HEK293 (cell line): ENCODE measurements around the gene FGF7.

Experiments
- CTCF ChIA-PET: fragments of 350-600 bp; formaldehyde crosslinking; extraction: SDS; loops from one replicate; lab custom pipeline; 2021; ENCODE audit warnings: antibody characterized with exemption; lab: Yijun Ruan, JAX
- POLR2A ChIA-PET: fragments of 300-600 bp; formaldehyde crosslinking; extraction: SDS; loops from one replicate; lab custom pipeline; 2020; ENCODE audit warnings: antibody characterized with exemption, inconsistent platforms; lab: Yijun Ruan, JAX
- H3K27ac ChIP-seq: fragments of 200-500 bp; sonication (Bioruptor generic); 2 replicates; pipeline ENCODE4 v1.5.1; 2014; ENCODE audit warnings: low read depth, low read length, control low read depth, inconsistent platforms; ENCODE audit errors: extremely low read depth
- H3K36me3 ChIP-seq, 2 experiments: fragments of 200-500 bp in 1 of 2; sonication (Bioruptor generic) in 1 of 2; 1 replicate in 1 of 2; 2 replicates in 1 of 2; pipeline ENCODE4 v1.5.1; 2014 to 2017; ENCODE audit warnings: inconsistent platforms in 2 of 2, low read length in 2 of 2; ENCODE audit not compliant: control insufficient read depth in 2 of 2, insufficient read depth in 1 of 2
- H3K4me1 ChIP-seq: fragments of 200-500 bp; sonication (Bioruptor generic); 2 replicates; pipeline ENCODE4 v1.5.1; 2014; ENCODE audit warnings: mild to moderate bottlenecking, low read length, inconsistent platforms; ENCODE audit not compliant: control insufficient read depth, insufficient read depth
- H3K4me3 ChIP-seq: 2 replicates; pipeline ENCODE4 v1.5.1; 2011; ENCODE audit warnings: low read depth, mild to moderate bottlenecking, control low read depth, low read length, moderate library complexity
- H3K9me3 ChIP-seq: fragments of 200-500 bp; sonication (Bioruptor generic); 2 replicates; pipeline ENCODE4 v1.5.1; 2014; ENCODE audit warnings: low read depth, low read length, inconsistent platforms; ENCODE audit not compliant: control insufficient read depth, insufficient read depth
- IKZF3 ChIP-seq: fragments of 450-650 bp; IDR thresholded peaks from 2 replicates; pipeline ENCODE4 v1.5.0; 2018; ENCODE audit warnings: missing biosample characterization, mild to moderate bottlenecking, missing genetic modification characterization, moderate library complexity
- KLF16 ChIP-seq: fragments of 450-650 bp; formaldehyde crosslinking; IDR thresholded peaks from 2 replicates; pipeline ENCODE4 v1.5.1; 2017; ENCODE audit warnings: missing biosample characterization, missing genetic modification characterization
- PRDM1 ChIP-seq: fragments of 450-650 bp; formaldehyde crosslinking; IDR thresholded peaks from 2 replicates; pipeline ENCODE4; 2016; ENCODE audit warnings: missing biosample characterization, missing genetic modification characterization
- SCRT2 ChIP-seq: fragments of 450-650 bp; formaldehyde crosslinking; IDR thresholded peaks from 2 replicates; pipeline ENCODE4 v1.5.1; 2016; ENCODE audit warnings: missing biosample characterization, missing genetic modification characterization
- ZNF10 ChIP-seq: fragments of 450-650 bp; formaldehyde crosslinking; IDR thresholded peaks from 2 replicates; pipeline ENCODE4 v1.5.1; 2017; ENCODE audit warnings: missing biosample characterization, missing genetic modification characterization
- ZNF138 ChIP-seq: fragments of 450-650 bp; formaldehyde crosslinking; IDR thresholded peaks from 2 replicates; pipeline ENCODE4 v1.5.1; 2016; ENCODE audit warnings: missing biosample characterization, missing genetic modification characterization, borderline replicate concordance
- ZNF214 ChIP-seq: fragments of 450-650 bp; formaldehyde crosslinking; IDR thresholded peaks from 2 replicates; pipeline ENCODE4 v1.5.1; 2017; ENCODE audit warnings: missing biosample characterization, mild to moderate bottlenecking, missing genetic modification characterization, borderline replicate concordance
- ZNF677 ChIP-seq: fragments of 450-650 bp; IDR thresholded peaks from 2 replicates; pipeline ENCODE4 v1.5.0; 2018; ENCODE audit warnings: missing biosample characterization, mild to moderate bottlenecking, missing genetic modification characterization, moderate library complexity
- ZXDB ChIP-seq: fragments of 450-650 bp; formaldehyde crosslinking; IDR thresholded peaks from 2 replicates; pipeline ENCODE4 v1.5.1; 2016; ENCODE audit warnings: missing biosample characterization, missing genetic modification characterization
- TF ChIP-seq, protein P1 (sequence below): fragments of 450-650 bp; formaldehyde crosslinking; IDR thresholded peaks from 2 replicates; pipeline ENCODE4 v1.5.1; 2017; ENCODE audit warnings: missing biosample characterization, missing genetic modification characterization
- TF ChIP-seq, protein P2 (sequence below): fragments of 450-650 bp; formaldehyde crosslinking; IDR thresholded peaks from 2 replicates; pipeline ENCODE4 v1.5.1; 2017; ENCODE audit warnings: missing biosample characterization, missing genetic modification characterization
- TF ChIP-seq, protein P3 (sequence below): fragments of 450-650 bp; formaldehyde crosslinking; conservative IDR thresholded peaks from 2 replicates; pipeline ENCODE4 v1.5.1; 2016; ENCODE audit warnings: low read depth, missing biosample characterization, missing genetic modification characterization
- TF ChIP-seq, protein P4 (sequence below): fragments of 450-650 bp; formaldehyde crosslinking; IDR thresholded peaks from 2 replicates; pipeline ENCODE4 v1.5.1; 2016; ENCODE audit warnings: missing biosample characterization, missing genetic modification characterization
- TF ChIP-seq, protein P5 (sequence below): fragments of 450-650 bp; formaldehyde crosslinking; IDR thresholded peaks from 2 replicates; pipeline ENCODE4 v1.5.1; 2017; ENCODE audit warnings: missing biosample characterization, missing genetic modification characterization
- TF ChIP-seq, protein P6 (sequence below): fragments of 450-650 bp; formaldehyde crosslinking; IDR thresholded peaks from 2 replicates; pipeline ENCODE4 v1.5.1; 2016; ENCODE audit warnings: missing biosample characterization, missing genetic modification characterization
- TF ChIP-seq, protein P7 (sequence below): fragments of 450-650 bp; formaldehyde crosslinking; IDR thresholded peaks from 2 replicates; pipeline ENCODE4 v1.5.1; 2016; ENCODE audit warnings: missing biosample characterization, missing genetic modification characterization

Gene FGF7

DNA sequence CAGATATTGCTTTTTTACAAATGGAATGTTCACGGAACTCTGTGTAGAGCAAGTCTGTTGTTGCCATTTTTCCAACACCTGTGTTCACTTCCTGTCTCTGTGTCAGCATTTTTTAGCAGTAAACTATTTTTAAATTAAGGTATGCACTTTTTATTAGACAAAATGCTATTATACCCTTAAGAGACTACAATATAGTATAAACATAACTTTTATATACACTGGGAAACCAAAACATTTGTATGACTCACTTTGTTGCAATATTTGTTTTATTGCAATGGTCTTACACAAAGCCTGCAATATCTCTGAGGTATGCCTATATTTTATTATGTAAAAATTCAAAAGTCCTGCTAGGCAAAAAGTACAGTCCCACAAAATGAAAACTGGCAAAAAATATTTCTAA is 39.8 kb upstream of the FGF7 start (continued):
- TF ChIP-seq, protein P1, sequence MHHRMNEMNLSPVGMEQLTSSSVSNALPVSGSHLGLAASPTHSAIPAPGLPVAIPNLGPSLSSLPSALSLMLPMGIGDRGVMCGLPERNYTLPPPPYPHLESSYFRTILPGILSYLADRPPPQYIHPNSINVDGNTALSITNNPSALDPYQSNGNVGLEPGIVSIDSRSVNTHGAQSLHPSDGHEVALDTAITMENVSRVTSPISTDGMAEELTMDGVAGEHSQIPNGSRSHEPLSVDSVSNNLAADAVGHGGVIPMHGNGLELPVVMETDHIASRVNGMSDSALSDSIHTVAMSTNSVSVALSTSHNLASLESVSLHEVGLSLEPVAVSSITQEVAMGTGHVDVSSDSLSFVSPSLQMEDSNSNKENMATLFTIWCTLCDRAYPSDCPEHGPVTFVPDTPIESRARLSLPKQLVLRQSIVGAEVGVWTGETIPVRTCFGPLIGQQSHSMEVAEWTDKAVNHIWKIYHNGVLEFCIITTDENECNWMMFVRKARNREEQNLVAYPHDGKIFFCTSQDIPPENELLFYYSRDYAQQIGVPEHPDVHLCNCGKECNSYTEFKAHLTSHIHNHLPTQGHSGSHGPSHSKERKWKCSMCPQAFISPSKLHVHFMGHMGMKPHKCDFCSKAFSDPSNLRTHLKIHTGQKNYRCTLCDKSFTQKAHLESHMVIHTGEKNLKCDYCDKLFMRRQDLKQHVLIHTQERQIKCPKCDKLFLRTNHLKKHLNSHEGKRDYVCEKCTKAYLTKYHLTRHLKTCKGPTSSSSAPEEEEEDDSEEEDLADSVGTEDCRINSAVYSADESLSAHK (tag by site-specific recombination): no peak
- TF ChIP-seq, protein P2, sequence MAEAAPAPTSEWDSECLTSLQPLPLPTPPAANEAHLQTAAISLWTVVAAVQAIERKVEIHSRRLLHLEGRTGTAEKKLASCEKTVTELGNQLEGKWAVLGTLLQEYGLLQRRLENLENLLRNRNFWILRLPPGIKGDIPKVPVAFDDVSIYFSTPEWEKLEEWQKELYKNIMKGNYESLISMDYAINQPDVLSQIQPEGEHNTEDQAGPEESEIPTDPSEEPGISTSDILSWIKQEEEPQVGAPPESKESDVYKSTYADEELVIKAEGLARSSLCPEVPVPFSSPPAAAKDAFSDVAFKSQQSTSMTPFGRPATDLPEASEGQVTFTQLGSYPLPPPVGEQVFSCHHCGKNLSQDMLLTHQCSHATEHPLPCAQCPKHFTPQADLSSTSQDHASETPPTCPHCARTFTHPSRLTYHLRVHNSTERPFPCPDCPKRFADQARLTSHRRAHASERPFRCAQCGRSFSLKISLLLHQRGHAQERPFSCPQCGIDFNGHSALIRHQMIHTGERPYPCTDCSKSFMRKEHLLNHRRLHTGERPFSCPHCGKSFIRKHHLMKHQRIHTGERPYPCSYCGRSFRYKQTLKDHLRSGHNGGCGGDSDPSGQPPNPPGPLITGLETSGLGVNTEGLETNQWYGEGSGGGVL (tag by site-specific recombination): no peak
- TF ChIP-seq ZXDB: no peak
- TF ChIP-seq IKZF3: no peak

DNA sequence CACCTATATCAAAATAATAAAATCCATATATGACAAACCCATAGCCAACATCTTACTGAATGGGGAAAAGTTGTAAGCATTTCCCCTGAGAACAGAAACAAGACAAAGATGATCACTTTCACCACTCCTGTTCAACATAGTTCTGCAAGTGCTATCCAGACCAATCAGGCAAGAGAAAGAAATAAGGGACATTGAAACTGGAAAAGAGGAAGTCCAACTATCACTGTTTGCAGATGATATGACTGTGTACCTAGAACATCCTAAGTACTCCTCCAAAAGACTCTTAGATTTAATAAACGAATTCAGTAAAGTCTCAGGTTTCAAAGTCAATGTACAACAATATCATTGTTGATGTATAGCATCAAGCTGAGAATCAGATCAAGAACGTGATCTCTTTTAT is 35.6 kb upstream of the FGF7 start:
- H3K36me3 ChIP-seq: no peaks in the 10 kb centered on the region
- no peak overlapping the region for H3K27ac ChIP-seq
- no peaks in the 10 kb centered on the region for H3K9me3 ChIP-seq
- TF ChIP-seq, protein P3, sequence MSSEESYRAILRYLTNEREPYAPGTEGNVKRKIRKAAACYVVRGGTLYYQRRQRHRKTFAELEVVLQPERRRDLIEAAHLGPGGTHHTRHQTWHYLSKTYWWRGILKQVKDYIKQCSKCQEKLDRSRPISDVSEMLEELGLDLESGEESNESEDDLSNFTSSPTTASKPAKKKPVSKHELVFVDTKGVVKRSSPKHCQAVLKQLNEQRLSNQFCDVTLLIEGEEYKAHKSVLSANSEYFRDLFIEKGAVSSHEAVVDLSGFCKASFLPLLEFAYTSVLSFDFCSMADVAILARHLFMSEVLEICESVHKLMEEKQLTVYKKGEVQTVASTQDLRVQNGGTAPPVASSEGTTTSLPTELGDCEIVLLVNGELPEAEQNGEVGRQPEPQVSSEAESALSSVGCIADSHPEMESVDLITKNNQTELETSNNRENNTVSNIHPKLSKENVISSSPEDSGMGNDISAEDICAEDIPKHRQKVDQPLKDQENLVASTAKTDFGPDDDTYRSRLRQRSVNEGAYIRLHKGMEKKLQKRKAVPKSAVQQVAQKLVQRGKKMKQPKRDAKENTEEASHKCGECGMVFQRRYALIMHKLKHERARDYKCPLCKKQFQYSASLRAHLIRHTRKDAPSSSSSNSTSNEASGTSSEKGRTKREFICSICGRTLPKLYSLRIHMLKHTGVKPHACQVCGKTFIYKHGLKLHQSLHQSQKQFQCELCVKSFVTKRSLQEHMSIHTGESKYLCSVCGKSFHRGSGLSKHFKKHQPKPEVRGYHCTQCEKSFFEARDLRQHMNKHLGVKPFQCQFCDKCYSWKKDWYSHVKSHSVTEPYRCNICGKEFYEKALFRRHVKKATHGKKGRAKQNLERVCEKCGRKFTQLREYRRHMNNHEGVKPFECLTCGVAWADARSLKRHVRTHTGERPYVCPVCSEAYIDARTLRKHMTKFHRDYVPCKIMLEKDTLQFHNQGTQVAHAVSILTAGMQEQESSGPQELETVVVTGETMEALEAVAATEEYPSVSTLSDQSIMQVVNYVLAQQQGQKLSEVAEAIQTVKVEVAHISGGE: no peak
- TF ChIP-seq, protein P4, sequence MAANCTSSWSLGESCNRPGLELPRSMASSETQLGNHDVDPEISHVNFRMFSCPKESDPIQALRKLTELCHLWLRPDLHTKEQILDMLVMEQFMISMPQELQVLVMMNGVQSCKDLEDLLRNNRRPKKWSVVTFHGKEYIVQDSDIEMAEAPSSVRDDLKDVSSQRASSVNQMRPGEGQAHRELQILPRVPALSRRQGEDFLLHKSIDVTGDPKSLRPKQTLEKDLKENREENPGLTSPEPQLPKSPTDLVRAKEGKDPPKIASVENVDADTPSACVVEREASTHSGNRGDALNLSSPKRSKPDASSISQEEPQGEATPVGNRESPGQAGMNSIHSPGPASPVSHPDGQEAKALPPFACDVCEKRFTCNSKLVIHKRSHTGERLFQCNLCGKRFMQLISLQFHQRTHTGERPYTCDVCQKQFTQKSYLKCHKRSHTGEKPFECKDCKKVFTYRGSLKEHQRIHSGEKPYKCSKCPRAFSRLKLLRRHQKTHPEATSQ (tag by site-specific recombination): no peak
- TF ChIP-seq ZNF10 (no peak), ZNF138 (tag by site-specific recombination) (no peak), SCRT2 (tag by site-specific recombination) (no peak), IKZF3 (no peak), PRDM1 (no peak), KLF16 (tag by site-specific recombination) (no peak), ZNF214 (tag by site-specific recombination) (no peak), ZNF677 (tag by site-specific recombination) (no peak)
- TF ChIP-seq, protein P5, sequence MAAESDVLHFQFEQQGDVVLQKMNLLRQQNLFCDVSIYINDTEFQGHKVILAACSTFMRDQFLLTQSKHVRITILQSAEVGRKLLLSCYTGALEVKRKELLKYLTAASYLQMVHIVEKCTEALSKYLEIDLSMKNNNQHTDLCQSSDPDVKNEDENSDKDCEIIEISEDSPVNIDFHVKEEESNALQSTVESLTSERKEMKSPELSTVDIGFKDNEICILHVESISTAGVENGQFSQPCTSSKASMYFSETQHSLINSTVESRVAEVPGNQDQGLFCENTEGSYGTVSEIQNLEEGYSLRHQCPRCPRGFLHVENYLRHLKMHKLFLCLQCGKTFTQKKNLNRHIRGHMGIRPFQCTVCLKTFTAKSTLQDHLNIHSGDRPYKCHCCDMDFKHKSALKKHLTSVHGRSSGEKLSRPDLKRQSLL (tag by site-specific recombination): no peak
- TF ChIP-seq, protein P6, sequence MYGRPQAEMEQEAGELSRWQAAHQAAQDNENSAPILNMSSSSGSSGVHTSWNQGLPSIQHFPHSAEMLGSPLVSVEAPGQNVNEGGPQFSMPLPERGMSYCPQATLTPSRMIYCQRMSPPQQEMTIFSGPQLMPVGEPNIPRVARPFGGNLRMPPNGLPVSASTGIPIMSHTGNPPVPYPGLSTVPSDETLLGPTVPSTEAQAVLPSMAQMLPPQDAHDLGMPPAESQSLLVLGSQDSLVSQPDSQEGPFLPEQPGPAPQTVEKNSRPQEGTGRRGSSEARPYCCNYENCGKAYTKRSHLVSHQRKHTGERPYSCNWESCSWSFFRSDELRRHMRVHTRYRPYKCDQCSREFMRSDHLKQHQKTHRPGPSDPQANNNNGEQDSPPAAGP (tag by site-specific recombination): no peak
- TF ChIP-seq, protein P7, sequence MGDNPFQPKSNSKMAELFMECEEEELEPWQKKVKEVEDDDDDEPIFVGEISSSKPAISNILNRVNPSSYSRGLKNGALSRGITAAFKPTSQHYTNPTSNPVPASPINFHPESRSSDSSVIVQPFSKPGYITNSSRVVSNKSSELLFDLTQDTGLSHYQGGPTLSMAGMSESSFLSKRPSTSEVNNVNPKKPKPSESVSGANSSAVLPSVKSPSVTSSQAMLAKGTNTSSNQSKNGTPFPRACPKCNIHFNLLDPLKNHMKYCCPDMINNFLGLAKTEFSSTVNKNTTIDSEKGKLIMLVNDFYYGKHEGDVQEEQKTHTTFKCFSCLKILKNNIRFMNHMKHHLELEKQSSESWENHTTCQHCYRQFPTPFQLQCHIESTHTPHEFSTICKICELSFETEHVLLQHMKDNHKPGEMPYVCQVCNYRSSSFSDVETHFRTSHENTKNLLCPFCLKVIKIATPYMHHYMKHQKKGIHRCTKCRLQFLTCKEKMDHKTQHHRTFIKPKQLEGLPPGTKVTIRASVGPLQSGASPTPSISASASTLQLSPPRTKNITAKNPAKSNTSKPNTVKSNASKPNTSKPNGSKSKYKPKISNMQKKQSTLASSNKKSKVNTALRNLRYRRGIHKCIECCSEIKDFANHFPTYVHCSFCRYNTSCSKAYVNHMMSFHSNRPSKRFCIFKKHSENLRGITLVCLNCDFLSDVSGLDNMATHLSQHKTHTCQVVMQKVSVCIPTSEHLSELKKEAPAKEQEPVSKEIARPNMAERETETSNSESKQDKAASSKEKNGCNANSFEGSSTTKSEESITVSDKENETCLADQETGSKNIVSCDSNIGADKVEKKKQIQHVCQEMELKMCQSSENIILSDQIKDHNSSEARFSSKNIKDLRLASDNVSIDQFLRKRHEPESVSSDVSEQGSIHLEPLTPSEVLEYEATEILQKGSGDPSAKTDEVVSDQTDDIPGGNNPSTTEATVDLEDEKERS (tag by site-specific recombination): no peak
- TF ChIP-seq, protein P1 (tag by site-specific recombination): no peak
- no peaks in the 10 kb centered on the region for H3K4me1 ChIP-seq
- POLR2A ChIA-PET: no interaction called here
- no peak overlapping the region for H3K4me3 ChIP-seq
- CTCF ChIA-PET: no interaction called here
